ENCODE results near the gene TKTL2. TPM values are rescaled to one million over a fixed set of nuclear protein-coding genes. Genes with fewer than 3 reads are reported as not detected.

Gene TKTL2
- total and polyA plus RNA-seq, 2 experiments from 2014 or later: 0.07 TPM; not detected in 1

DNA sequence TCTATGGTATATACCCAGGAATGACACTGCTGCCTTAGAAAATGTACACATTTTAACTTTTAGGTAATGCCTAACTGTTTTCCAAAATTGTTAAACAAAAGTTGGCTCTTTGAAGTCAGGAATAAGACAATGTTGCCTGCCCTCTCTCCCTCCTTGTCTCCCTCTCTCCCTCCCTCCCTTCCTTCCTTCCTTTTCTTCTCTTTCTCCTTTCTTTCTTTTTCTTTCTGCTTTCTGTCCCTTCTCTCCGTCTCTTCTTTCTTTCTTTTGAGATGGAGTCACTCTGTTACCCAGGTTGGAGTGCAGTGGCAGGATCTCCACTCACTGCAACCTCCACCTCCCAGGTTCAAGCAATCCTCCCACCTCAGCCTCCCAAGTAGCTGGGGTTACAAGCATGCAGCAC is 16.4 kb upstream of the TKTL2 start (continued):
- TF ChIP-seq, protein P1, sequence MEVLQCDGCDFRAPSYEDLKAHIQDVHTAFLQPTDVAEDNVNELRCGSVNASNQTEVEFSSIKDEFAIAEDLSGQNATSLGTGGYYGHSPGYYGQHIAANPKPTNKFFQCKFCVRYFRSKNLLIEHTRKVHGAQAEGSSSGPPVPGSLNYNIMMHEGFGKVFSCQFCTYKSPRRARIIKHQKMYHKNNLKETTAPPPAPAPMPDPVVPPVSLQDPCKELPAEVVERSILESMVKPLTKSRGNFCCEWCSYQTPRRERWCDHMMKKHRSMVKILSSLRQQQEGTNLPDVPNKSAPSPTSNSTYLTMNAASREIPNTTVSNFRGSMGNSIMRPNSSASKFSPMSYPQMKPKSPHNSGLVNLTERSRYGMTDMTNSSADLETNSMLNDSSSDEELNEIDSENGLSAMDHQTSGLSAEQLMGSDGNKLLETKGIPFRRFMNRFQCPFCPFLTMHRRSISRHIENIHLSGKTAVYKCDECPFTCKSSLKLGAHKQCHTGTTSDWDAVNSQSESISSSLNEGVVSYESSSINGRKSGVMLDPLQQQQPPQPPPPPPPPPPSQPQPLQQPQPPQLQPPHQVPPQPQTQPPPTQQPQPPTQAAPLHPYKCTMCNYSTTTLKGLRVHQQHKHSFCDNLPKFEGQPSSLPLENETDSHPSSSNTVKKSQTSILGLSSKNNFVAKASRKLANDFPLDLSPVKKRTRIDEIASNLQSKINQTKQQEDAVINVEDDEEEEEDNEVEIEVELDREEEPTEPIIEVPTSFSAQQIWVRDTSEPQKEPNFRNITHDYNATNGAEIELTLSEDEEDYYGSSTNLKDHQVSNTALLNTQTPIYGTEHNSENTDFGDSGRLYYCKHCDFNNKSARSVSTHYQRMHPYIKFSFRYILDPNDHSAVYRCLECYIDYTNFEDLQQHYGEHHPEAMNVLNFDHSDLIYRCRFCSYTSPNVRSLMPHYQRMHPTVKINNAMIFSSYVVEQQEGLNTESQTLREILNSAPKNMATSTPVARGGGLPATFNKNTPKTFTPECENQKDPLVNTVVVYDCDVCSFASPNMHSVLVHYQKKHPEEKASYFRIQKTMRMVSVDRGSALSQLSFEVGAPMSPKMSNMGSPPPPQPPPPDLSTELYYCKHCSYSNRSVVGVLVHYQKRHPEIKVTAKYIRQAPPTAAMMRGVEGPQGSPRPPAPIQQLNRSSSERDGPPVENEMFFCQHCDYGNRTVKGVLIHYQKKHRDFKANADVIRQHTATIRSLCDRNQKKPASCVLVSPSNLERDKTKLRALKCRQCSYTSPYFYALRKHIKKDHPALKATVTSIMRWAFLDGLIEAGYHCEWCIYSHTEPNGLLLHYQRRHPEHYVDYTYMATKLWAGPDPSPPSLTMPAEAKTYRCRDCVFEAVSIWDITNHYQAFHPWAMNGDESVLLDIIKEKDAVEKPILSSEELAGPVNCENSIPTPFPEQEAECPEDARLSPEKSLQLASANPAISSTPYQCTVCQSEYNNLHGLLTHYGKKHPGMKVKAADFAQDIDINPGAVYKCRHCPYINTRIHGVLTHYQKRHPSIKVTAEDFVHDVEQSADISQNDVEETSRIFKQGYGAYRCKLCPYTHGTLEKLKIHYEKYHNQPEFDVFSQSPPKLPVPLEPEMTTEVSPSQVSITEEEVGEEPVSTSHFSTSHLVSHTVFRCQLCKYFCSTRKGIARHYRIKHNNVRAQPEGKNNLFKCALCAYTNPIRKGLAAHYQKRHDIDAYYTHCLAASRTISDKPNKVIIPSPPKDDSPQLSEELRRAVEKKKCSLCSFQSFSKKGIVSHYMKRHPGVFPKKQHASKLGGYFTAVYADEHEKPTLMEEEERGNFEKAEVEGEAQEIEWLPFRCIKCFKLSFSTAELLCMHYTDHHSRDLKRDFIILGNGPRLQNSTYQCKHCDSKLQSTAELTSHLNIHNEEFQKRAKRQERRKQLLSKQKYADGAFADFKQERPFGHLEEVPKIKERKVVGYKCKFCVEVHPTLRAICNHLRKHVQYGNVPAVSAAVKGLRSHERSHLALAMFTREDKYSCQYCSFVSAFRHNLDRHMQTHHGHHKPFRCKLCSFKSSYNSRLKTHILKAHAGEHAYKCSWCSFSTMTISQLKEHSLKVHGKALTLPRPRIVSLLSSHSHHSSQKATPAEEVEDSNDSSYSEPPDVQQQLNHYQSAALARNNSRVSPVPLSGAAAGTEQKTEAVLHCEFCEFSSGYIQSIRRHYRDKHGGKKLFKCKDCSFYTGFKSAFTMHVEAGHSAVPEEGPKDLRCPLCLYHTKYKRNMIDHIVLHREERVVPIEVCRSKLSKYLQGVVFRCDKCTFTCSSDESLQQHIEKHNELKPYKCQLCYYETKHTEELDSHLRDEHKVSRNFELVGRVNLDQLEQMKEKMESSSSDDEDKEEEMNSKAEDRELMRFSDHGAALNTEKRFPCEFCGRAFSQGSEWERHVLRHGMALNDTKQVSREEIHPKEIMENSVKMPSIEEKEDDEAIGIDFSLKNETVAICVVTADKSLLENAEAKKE (CRISPR knock-in tag; IDR thresholded peaks at IDR 0.05): no peak
- TF ChIP-seq, protein P2, sequence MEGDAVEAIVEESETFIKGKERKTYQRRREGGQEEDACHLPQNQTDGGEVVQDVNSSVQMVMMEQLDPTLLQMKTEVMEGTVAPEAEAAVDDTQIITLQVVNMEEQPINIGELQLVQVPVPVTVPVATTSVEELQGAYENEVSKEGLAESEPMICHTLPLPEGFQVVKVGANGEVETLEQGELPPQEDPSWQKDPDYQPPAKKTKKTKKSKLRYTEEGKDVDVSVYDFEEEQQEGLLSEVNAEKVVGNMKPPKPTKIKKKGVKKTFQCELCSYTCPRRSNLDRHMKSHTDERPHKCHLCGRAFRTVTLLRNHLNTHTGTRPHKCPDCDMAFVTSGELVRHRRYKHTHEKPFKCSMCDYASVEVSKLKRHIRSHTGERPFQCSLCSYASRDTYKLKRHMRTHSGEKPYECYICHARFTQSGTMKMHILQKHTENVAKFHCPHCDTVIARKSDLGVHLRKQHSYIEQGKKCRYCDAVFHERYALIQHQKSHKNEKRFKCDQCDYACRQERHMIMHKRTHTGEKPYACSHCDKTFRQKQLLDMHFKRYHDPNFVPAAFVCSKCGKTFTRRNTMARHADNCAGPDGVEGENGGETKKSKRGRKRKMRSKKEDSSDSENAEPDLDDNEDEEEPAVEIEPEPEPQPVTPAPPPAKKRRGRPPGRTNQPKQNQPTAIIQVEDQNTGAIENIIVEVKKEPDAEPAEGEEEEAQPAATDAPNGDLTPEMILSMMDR (conservative IDR thresholded peaks at IDR 0.05; ENCODE audit: low read depth in 2 of 2): no peak
- no peak for TF ChIP-seq ZNF331 (CRISPR knock-in tag; IDR thresholded peaks at IDR 0.05; ENCODE audit: low read depth)
- TF ChIP-seq, protein P3, sequence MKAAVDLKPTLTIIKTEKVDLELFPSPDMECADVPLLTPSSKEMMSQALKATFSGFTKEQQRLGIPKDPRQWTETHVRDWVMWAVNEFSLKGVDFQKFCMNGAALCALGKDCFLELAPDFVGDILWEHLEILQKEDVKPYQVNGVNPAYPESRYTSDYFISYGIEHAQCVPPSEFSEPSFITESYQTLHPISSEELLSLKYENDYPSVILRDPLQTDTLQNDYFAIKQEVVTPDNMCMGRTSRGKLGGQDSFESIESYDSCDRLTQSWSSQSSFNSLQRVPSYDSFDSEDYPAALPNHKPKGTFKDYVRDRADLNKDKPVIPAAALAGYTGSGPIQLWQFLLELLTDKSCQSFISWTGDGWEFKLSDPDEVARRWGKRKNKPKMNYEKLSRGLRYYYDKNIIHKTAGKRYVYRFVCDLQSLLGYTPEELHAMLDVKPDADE (IDR thresholded peaks at IDR 0.05): no peak
- TF ChIP-seq ZNF114 (CRISPR knock-in tag; IDR thresholded peaks at IDR 0.05): no peak
- no peak for TF ChIP-seq CREB1 (CRISPR knock-in tag; IDR thresholded peaks at IDR 0.05; ENCODE audit: low read depth)

DNA sequence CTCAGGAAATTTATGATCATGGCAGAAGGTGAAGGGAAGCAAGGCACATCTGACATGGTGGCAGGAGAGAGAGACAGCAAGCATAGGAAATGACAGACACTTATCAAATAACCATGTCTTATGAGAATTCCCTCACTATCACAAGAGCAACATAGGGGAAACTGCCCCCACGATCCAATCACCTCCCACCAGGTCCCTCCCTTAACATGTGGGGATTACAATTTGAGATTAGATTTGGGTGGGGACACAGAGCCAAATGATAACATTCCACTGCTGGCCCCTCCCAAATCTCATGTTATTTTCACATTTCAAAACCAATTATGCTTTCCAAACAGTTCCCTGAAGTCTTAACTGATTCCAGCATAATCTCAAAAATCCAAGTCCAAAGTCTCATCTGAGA is 12.8 kb upstream of the TKTL2 start:
- H3K27me3 ChIP-seq (ENCODE audit: insufficient read depth): no peaks in the 10 kb centered on the region
- H3K27ac ChIP-seq (ENCODE audit: low read depth): no peak overlapping the region
- Mint-ChIP-seq H3K36me3 (ENCODE audit: low read depth) (no peaks in the 10 kb centered on the region), H3K4me3 (no peak overlapping the region), H3K27me3 (ENCODE audit: insufficient read depth, low read depth, poor library complexity) (no peaks in the 10 kb centered on the region), H3K9me3 (no peaks in the 10 kb centered on the region), H3K27ac (no peak overlapping the region; the same call in 1 of the 2 replicates), H3K4me1 (peaks cover 2% of the 10 kb centered on the region; the same call in 2 of the 3 replicates)
- no peaks in the 10 kb centered on the region for H3K4me1 ChIP-seq (ENCODE audit: insufficient read depth)
- DNase-seq (ENCODE audit: low spot score): no peak
- no peak for ATAC-seq
- H3K79me2 ChIP-seq (replicated peaks; ENCODE audit: insufficient read depth): no peaks in the 10 kb centered on the region
- H3K36me3 ChIP-seq (ENCODE audit: insufficient read depth): no peaks in the 10 kb centered on the region
- no peaks in the 10 kb centered on the region for H4K20me1 ChIP-seq (replicated peaks; ENCODE audit: insufficient read depth)
- H2AFZ ChIP-seq: peak overlapping the region; percentile 45; the same call in 1 of the 2 replicates
- TF ChIP-seq, protein P2 (conservative IDR thresholded peaks at IDR 0.05; ENCODE audit: low read depth in 2 of 2): no peak
- TF ChIP-seq EZH2phosphoT487 (IDR thresholded peaks at IDR 0.05; ENCODE audit: unreplicated experiment) (no peak), ZNF114 (CRISPR knock-in tag; IDR thresholded peaks at IDR 0.05) (no peak), JUNB (IDR thresholded peaks at IDR 0.05; ENCODE audit: unreplicated experiment) (no peak), ZNF331 (CRISPR knock-in tag; IDR thresholded peaks at IDR 0.05; ENCODE audit: low read depth) (no peak), CREB1 (CRISPR knock-in tag; IDR thresholded peaks at IDR 0.05; ENCODE audit: low read depth) (no peak)
- TF ChIP-seq, protein P4, sequence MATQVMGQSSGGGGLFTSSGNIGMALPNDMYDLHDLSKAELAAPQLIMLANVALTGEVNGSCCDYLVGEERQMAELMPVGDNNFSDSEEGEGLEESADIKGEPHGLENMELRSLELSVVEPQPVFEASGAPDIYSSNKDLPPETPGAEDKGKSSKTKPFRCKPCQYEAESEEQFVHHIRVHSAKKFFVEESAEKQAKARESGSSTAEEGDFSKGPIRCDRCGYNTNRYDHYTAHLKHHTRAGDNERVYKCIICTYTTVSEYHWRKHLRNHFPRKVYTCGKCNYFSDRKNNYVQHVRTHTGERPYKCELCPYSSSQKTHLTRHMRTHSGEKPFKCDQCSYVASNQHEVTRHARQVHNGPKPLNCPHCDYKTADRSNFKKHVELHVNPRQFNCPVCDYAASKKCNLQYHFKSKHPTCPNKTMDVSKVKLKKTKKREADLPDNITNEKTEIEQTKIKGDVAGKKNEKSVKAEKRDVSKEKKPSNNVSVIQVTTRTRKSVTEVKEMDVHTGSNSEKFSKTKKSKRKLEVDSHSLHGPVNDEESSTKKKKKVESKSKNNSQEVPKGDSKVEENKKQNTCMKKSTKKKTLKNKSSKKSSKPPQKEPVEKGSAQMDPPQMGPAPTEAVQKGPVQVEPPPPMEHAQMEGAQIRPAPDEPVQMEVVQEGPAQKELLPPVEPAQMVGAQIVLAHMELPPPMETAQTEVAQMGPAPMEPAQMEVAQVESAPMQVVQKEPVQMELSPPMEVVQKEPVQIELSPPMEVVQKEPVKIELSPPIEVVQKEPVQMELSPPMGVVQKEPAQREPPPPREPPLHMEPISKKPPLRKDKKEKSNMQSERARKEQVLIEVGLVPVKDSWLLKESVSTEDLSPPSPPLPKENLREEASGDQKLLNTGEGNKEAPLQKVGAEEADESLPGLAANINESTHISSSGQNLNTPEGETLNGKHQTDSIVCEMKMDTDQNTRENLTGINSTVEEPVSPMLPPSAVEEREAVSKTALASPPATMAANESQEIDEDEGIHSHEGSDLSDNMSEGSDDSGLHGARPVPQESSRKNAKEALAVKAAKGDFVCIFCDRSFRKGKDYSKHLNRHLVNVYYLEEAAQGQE (IDR thresholded peaks at IDR 0.05; ENCODE audit: unreplicated experiment): no peak
- no peaks in the 10 kb centered on the region for H3K9me2 ChIP-seq (ENCODE audit: insufficient read depth)
- no peak overlapping the region for H3K4me3 ChIP-seq
- no peaks in the 10 kb centered on the region for H3F3A ChIP-seq (replicated peaks; ENCODE audit: low read depth)
- no peak overlapping the region for H3K4me2 ChIP-seq
